Epidermal melanocyte (primary cell): ENCODE data around the gene FLG2.
"Not testable (repeated sequence)": the region's sequence is repeated elsewhere in the genome, so short reads cannot be mapped to it uniquely, and the experiment has no call there.

Source experiments
- DNase-seq: peaks from one replicate; pipeline ENCODE4 v3.0.0; 2011; ENCODE audit warnings: low spot score; ENCODE audit not compliant: insufficient read length

FLG2 gene

DNA sequence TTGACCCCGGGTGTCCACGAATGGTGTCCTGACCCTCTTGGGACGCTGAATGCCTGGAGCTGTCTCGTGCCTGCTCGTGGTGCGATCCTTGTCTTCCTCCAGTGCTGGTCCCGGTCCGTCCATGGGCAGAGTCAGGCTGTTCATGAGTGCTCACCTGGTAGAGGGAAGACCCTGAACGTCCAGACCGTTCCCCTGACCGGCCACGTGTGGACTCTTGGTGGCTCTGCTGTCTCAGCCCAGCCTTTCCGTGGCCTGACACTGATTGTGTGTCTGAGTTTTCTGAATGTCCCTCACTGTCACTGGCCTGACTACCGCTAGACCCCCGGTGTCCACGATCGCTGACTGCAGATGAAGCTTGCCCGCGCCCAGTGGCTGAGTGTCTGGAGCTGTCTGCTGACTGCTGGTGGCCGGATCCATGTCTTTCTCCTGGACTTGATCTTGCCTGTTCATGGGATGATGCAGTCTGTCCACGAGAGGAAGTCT is 46.4 kb downstream of the FLG2 start:
- DNase-seq: no peak

DNA sequence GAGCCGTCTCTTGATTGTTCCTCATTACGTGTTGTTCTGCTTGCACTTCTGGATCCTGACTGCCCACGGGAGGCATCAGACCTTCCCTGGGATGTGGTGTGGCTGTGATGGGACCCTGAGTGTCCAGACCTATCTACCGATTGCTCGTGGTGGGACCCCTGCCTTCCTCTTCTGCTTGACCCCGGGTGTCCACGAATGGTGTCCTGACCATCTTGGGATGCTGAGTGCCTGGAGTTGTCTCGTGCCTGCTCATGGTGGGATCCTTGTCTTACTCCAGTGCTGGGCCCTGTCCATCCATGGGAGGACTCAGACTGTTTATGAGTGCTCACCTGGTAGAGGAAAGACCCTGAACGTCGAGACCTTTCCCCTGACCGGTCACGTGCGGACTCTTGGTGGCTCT is 47.6 kb downstream of the FLG2 start:
- DNase-seq: not testable (repeated sequence)

DNA sequence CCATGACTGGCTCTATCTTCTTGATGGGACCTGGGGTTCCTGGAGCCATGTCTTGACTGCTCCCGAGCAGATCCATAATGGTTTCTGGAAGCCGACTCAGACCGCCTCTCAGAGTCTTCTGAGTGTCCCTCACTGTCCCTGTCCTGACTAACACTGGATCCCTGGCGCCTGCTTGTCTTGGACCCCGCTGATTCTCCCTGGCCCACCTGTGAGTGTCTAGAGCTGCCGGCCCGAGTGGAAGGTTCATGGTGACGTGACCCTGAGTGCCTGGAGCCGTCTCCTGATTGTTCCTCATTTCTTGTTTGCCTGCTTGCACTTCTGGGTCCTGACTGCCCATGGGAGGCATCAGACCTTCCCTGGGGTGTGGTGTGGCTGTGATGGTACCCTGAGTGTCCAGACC is 49.9 kb downstream of the FLG2 start:
- no peak for DNase-seq

DNA sequence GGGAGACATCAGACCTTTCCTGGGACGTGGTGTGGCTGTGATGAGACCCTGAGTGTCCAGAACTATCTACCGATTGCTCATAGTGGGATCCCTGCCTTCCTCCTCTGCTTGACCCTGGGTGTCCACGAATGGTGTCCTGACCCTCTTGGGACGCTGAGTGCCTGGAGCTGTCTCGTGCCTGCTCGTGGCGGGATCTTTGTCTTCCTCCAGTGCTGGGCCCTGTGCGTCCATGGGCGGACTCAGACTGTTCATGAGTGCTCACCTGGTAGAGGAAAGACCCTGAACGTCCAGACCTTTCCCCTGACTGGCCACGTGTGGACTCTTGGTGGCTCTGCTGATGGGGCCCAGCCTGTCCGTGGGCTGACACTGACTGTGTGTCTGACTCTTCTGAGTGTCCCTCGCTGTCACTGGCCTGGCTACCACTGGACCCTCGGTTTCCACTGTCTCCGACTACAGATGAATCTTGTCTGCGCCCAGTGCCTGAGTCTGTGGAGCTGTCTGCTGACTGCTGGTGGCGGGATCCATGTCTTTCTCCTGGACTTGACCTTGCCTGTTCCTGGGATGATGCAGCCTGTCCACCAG is 50.4 kb downstream of the FLG2 start:
- not testable (repeated sequence) for DNase-seq

GRCh38 chr1:152308758-152309157 is 51.0 kb downstream of the FLG2 start:
- DNase-seq: not testable (repeated sequence)

DNA sequence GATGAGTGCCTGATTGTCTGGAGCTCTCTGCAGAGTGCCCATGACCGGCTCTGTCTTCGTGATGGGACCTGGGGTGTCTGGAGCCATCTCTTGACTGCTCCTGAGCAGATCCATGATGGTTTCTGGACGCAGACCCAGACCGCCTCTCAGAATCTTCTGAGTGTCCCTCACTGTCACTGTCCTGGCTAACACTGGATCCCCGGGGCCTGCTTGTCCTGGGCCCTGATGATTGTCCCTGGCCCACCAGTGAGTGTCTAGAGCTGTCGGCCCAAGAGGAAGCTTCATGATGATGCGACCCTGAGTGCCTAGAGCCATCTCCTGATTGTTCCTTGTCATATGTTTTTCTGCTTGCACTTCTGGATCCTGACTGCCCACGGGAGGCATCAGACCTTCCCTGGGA is 51.8 kb downstream of the FLG2 start:
- DNase-seq: not testable (repeated sequence)

GRCh38 chr1:152306123-152306522 is 53.7 kb downstream of the FLG2 start:
- DNase-seq: not testable (repeated sequence)

- DNase-seq: not testable (repeated sequence)
These were observed 55.0 kb downstream of the FLG2 start for GRCh38 chr1:152304773-152305172.

- DNase-seq: not testable (repeated sequence)
These were observed 56.5 kb downstream of the FLG2 start for GRCh38 chr1:152303139-152303872.
